Panc1 (cell line): ENCODE results near the gene FUT1. TPM values are rescaled to one million over a fixed set of nuclear protein-coding genes. Genes with fewer than 3 reads are reported as not detected.

Experiments used
- ATAC-seq: fragments of 200-7000 bp; cut with Tn5 transposase; 2 replicates; pipeline ENCODE4 v1.9.1; 2020; ENCODE audit warnings: mild to moderate bottlenecking, moderate library complexity
- BruUV-seq: library from RNA; stranded (reverse); fragments of 400-500 nt; replicated peaks from 2 replicates; lab custom pipeline; 2021; lab: Mats Ljungman, UMichigan
- CTCF ChIA-PET: fragments of 300-600 bp; sonication (Branson Sonifier 250); formaldehyde crosslinking; loops from one replicate; lab custom pipeline; 2022; ENCODE audit warnings: antibody characterized with exemption; lab: Charles Lee
- POLR2A ChIA-PET: fragments of 300-600 bp; sonication (Branson Sonifier 250); formaldehyde crosslinking; loops from one replicate; lab custom pipeline; 2022; ENCODE audit warnings: antibody characterized with exemption; lab: Charles Lee
- DNase-seq: peaks from one replicate; pipeline ENCODE4 v3.0.0-alpha.2; 2010; ENCODE audit warnings: low read depth, low spot score
- H3K27ac ChIP-seq: 2 replicates; pipeline ENCODE4 v1.5.1; 2011; ENCODE audit warnings: mild to moderate bottlenecking, low read length, inconsistent platforms
- H3K27me3 ChIP-seq: fragments of 200-500 bp; sonication (Bioruptor generic); 2 replicates; pipeline ENCODE4 v1.6.0; 2014; ENCODE audit warnings: low read length, inconsistent platforms; ENCODE audit not compliant: control insufficient read depth, insufficient read depth
- H3K36me3 ChIP-seq: fragments of 200-500 bp; sonication (Bioruptor generic); 2 replicates; pipeline ENCODE4 v1.5.1; 2014; ENCODE audit warnings: inconsistent platforms, mild to moderate bottlenecking, low read length, moderate library complexity; ENCODE audit not compliant: control insufficient read depth, insufficient read depth
- H3K4me1 ChIP-seq: 2 replicates; pipeline ENCODE4 v1.5.1; 2011; ENCODE audit warnings: inconsistent platforms, mild to moderate bottlenecking, low read length, moderate library complexity; ENCODE audit not compliant: control insufficient read depth, insufficient read depth
- H3K4me3 ChIP-seq, 2 experiments: 2 replicates each; pipeline ENCODE4 v1.5.1; 2011 to 2012; ENCODE audit warnings: low read depth in 2 of 2, low read length in 2 of 2, mild to moderate bottlenecking in 2 of 2, inconsistent platforms in 1 of 2, moderate library complexity in 1 of 2
- H3K9me3 ChIP-seq: fragments of 200-500 bp; sonication (Bioruptor generic); 2 replicates; pipeline ENCODE4 v1.5.1; 2014; ENCODE audit warnings: low read depth, mild to moderate bottlenecking, inconsistent platforms, low read length, moderate library complexity; ENCODE audit not compliant: control insufficient read depth, insufficient read depth
- POLR2AphosphoS5 ChIP-seq: IDR thresholded peaks from 2 replicates; pipeline ENCODE4 v1.6.1; 2012; ENCODE audit warnings: mild to moderate bottlenecking, low read depth, low read length, moderate library complexity
- SIN3A ChIP-seq: IDR thresholded peaks from 2 replicates; pipeline ENCODE4 v1.6.1; 2012; ENCODE audit warnings: low read depth, mild to moderate bottlenecking, low read length, moderate library complexity, borderline replicate concordance; ENCODE audit not compliant: insufficient read depth
- TCF7L2 ChIP-seq: IDR thresholded peaks from 2 replicates; pipeline ENCODE4 v1.6.1; 2011; ENCODE audit warnings: mild to moderate bottlenecking, low read depth, low read length, inconsistent platforms
- in situ Hi-C: cut with HindIII; loops from 2 replicates; pipeline ENCODE4 v1.10.0; 2016; ENCODE audit warnings: low sequenced_read_pairs, low pct_unique_long_range_greater_than_20kb
- intact Hi-C: fragments of 100-400 bp; cut with micrococcal nuclease; formaldehyde crosslinking; loops from one replicate; pipeline ENCODE4 v1.10.0; 2022; ENCODE audit not compliant: unreplicated experiment
- total RNA-seq: library from RNA; stranded (reverse); gene quantifications from one replicate; pipeline ENCODE4 v1.2.1, GENCODE V29; 2021; ENCODE audit not compliant: unreplicated experiment
- TF ChIP-seq, protein P1 (sequence below): fragments of 450-650 bp; IDR thresholded peaks from 2 replicates; pipeline ENCODE4 v1.5.1; 2017; ENCODE audit warnings: mild to moderate bottlenecking
- TF ChIP-seq, protein P2 (sequence below), 2 experiments: IDR thresholded peaks; 2 replicates each; pipeline ENCODE4 v1.6.1; 2011 to 2012; ENCODE audit warnings: low read depth in 2 of 2, control low read depth in 1 of 2, low read length in 1 of 2, mild to moderate bottlenecking in 1 of 2, moderate library complexity in 1 of 2; ENCODE audit not compliant: insufficient read depth in 1 of 2

FUT1 gene
- total RNA-seq, 1 experiment from 2014 or later, result 0.13 TPM

DNA sequence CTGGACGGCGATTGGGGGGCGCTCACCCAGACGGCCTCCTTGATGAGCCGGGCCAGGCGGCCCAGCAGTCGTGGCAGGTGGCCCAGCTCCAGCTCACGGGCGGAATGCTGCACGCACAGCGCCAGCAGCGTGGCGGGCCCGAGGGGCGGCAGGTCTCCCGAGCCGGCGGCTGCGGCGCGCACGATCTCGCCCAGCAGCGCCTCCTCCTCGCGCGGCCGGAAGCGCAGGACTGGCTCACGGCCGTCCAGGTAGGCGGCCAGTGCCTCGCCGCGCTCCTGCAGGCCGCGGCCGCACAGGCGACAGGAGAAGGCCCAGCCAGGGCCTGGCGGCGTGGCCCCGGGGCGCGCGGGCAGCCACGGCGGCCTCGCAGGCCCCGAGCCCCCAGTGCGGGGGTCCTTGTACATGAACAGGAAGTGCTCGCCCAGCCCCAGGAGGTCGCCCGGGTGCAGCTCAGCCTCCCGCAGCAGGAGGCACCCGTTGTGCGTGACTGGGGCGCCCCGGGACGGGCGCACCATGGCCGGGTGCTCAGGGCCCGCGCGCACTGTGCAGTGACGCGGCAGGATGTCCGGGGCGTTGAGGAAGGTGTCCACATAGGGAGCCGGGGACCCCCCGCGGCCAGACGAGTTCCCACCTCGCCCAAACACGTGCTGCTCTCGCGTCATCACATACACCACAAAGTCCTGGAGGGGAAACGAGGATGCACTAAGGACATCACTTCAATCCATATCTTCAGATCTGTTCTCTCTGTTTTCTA lies 23.4 kb downstream of the FUT1 start:
- TF ChIP-seq, protein P1, sequence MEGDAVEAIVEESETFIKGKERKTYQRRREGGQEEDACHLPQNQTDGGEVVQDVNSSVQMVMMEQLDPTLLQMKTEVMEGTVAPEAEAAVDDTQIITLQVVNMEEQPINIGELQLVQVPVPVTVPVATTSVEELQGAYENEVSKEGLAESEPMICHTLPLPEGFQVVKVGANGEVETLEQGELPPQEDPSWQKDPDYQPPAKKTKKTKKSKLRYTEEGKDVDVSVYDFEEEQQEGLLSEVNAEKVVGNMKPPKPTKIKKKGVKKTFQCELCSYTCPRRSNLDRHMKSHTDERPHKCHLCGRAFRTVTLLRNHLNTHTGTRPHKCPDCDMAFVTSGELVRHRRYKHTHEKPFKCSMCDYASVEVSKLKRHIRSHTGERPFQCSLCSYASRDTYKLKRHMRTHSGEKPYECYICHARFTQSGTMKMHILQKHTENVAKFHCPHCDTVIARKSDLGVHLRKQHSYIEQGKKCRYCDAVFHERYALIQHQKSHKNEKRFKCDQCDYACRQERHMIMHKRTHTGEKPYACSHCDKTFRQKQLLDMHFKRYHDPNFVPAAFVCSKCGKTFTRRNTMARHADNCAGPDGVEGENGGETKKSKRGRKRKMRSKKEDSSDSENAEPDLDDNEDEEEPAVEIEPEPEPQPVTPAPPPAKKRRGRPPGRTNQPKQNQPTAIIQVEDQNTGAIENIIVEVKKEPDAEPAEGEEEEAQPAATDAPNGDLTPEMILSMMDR, result no peak
- TF ChIP-seq, protein P2, sequence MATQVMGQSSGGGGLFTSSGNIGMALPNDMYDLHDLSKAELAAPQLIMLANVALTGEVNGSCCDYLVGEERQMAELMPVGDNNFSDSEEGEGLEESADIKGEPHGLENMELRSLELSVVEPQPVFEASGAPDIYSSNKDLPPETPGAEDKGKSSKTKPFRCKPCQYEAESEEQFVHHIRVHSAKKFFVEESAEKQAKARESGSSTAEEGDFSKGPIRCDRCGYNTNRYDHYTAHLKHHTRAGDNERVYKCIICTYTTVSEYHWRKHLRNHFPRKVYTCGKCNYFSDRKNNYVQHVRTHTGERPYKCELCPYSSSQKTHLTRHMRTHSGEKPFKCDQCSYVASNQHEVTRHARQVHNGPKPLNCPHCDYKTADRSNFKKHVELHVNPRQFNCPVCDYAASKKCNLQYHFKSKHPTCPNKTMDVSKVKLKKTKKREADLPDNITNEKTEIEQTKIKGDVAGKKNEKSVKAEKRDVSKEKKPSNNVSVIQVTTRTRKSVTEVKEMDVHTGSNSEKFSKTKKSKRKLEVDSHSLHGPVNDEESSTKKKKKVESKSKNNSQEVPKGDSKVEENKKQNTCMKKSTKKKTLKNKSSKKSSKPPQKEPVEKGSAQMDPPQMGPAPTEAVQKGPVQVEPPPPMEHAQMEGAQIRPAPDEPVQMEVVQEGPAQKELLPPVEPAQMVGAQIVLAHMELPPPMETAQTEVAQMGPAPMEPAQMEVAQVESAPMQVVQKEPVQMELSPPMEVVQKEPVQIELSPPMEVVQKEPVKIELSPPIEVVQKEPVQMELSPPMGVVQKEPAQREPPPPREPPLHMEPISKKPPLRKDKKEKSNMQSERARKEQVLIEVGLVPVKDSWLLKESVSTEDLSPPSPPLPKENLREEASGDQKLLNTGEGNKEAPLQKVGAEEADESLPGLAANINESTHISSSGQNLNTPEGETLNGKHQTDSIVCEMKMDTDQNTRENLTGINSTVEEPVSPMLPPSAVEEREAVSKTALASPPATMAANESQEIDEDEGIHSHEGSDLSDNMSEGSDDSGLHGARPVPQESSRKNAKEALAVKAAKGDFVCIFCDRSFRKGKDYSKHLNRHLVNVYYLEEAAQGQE (IDR thresholded peaks at IDR 0.05; ENCODE audit: insufficient read depth in 1 of 2, low read depth in 2 of 2, low read length in 1 of 2), result no peak
- H3K36me3 ChIP-seq, result no peaks in the 10 kb centered on the region
- CTCF ChIA-PET, result no interaction called here
- no peaks in the 10 kb centered on the region for H3K9me3 ChIP-seq
- BruUV-seq, result no TSS peak
- ATAC-seq (no peak), DNase-seq (no peak)
- H3K27me3 ChIP-seq, result no peaks in the 10 kb centered on the region
- no peak overlapping the region for H3K4me3 ChIP-seq
- intact Hi-C loops, result no loop called here
- in situ Hi-C loops, result no loop called here
- H3K27ac ChIP-seq, result no peak overlapping the region
- no peaks in the 10 kb centered on the region for H3K4me1 ChIP-seq
- POLR2A ChIA-PET, result no interaction called here

DNA sequence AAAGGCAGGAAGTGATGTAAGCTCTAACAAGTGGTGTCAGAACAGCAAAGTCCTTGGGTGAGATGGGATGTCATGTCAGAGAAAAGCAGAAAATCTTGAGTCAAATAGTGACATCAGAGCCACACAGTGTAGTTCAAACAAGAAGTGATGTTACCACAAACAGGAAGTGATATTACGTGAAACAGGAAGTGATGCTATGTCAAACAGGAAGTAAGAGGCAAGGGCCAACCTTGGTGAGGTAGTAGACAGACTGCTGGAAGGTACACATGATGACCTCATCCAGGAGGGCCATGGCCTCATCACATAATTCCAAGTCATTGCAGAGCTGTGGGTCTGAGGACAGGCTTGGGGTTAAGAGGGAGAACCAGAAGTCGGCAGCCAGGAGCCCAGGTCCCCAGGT lies 25.9 kb downstream of the FUT1 start:
- ATAC-seq (no peak), DNase-seq (no peak)
- no TSS peak for BruUV-seq
- no peak overlapping the region for H3K27ac ChIP-seq
- no peak overlapping the region for H3K4me3 ChIP-seq
- in situ Hi-C loops (no loop called here), intact Hi-C loops (no loop called here)
- TF ChIP-seq SIN3A (no peak), POLR2AphosphoS5 (no peak), TCF7L2 (no peak)
- TF ChIP-seq, protein P2 (IDR thresholded peaks at IDR 0.05; ENCODE audit: insufficient read depth in 1 of 2, low read depth in 2 of 2, low read length in 1 of 2), result no peak
- TF ChIP-seq, protein P1, result no peak
- CTCF ChIA-PET, result no interaction called here
- H3K4me1 ChIP-seq, result no peaks in the 10 kb centered on the region
- POLR2A ChIA-PET, result interaction anchor here (0.6 kb wide), 1 partner anchor 9 kb away, joined by 6 read pairs; no protein-coding TSS in a partner anchor
- no peaks in the 10 kb centered on the region for H3K36me3 ChIP-seq
- H3K9me3 ChIP-seq, result no peaks in the 10 kb centered on the region
- no peaks in the 10 kb centered on the region for H3K27me3 ChIP-seq
